GM21423 (cell line): Measurements from ENCODE around the gene PAX7.
"Not testable (repeated sequence)": the region's sequence is repeated elsewhere in the genome, so short reads cannot be mapped to it uniquely, and the experiment has no call there.

ENCODE experiments used
- ATAC-seq: cut with Tn5 transposase; IDR thresholded peaks from one replicate; pipeline ENCODE4 v1.9.1; 2021; ENCODE audit warnings: mild to moderate bottlenecking, moderate library complexity; ENCODE audit not compliant: unreplicated experiment

Gene PAX7

GRCh38 chr1:18724801-18725200 is 94.2 kb downstream of the PAX7 start:
- ATAC-seq = no peak

GRCh38 chr1:18725231-18725895 is 94.7 kb downstream of the PAX7 start:
- no peak for ATAC-seq

- ATAC-seq = no peak
Observed at GRCh38 chr1:18726368-18726767, 95.7 kb downstream of the PAX7 start.

- ATAC-seq = no peak
Observed at GRCh38 chr1:18727956-18728355, 97.3 kb downstream of the PAX7 start.

GRCh38 chr1:18730321-18730720 is 99.7 kb downstream of the PAX7 start:
- no peak for ATAC-seq

- ATAC-seq = no peak
Observed at GRCh38 chr1:18731148-18731547, 100.5 kb downstream of the PAX7 start.

- ATAC-seq = no peak
Observed at GRCh38 chr1:18731591-18732235, 101.1 kb downstream of the PAX7 start.

GRCh38 chr1:18732686-18733085 is 102.0 kb downstream of the PAX7 start:
- ATAC-seq = no peak

GRCh38 chr1:18734001-18734400 is 103.4 kb downstream of the PAX7 start:
- no peak for ATAC-seq

- ATAC-seq = no peak
Observed at GRCh38 chr1:18734461-18735223, 104.0 kb downstream of the PAX7 start.

GRCh38 chr1:18735224-18735997 is 104.8 kb downstream of the PAX7 start:
- ATAC-seq = no peak

- no peak for ATAC-seq
Observed at GRCh38 chr1:18736958-18737357, 106.3 kb downstream of the PAX7 start.

GRCh38 chr1:18738126-18738525 is 107.5 kb downstream of the PAX7 start:
- ATAC-seq = no peak

GRCh38 chr1:18738617-18739016 is 108.0 kb downstream of the PAX7 start:
- ATAC-seq = no peak

GRCh38 chr1:18739408-18739807 is 108.8 kb downstream of the PAX7 start:
- ATAC-seq = no peak

- no peak for ATAC-seq
Observed at GRCh38 chr1:18739897-18740296, 109.3 kb downstream of the PAX7 start.

GRCh38 chr1:18740617-18741016 is 110.0 kb downstream of the PAX7 start:
- no peak for ATAC-seq

GRCh38 chr1:18743233-18743632 is 112.6 kb downstream of the PAX7 start:
- ATAC-seq = no peak

GRCh38 chr1:18744381-18744780 is 113.7 kb downstream of the PAX7 start:
- ATAC-seq = not testable (repeated sequence)

- ATAC-seq = no peak
Observed at GRCh38 chr1:18746981-18747380, 116.3 kb downstream of the PAX7 start.

GRCh38 chr1:18747671-18748070 is 117.0 kb downstream of the PAX7 start:
- no peak for ATAC-seq
